Neural cell (in vitro differentiated cells): Measurements from ENCODE around the gene FOXO4.

Source experiments
- CTCF ChIP-seq: fragments of 450-650 bp; IDR thresholded peaks from 2 replicates; pipeline ENCODE4 v1.5.1; 2014; ENCODE audit warnings: antibody characterized with exemption, mild to moderate bottlenecking, moderate library complexity; ENCODE audit not compliant: poor library complexity, severe bottlenecking
- EP300 ChIP-seq: fragments of 450-650 bp; conservative IDR thresholded peaks from 2 replicates; pipeline ENCODE4 v1.6.1; 2014; ENCODE audit warnings: antibody characterized with exemption, mild to moderate bottlenecking, moderate library complexity; ENCODE audit not compliant: poor library complexity, severe bottlenecking
- EZH2 ChIP-seq: fragments of 200-600, 300-800 bp; shearing (Covaris generic), sonication (generic); IDR thresholded peaks from 2 replicates; pipeline ENCODE4 v1.6.1; 2014; ENCODE audit warnings: antibody characterized with exemption, low read length, borderline replicate concordance, mild to moderate bottlenecking; ENCODE audit not compliant: insufficient read depth, poor library complexity, severe bottlenecking
- MXI1 ChIP-seq: fragments of 450-650 bp; conservative IDR thresholded peaks from 2 replicates; pipeline ENCODE4 v1.6.1; 2014; ENCODE audit warnings: antibody characterized with exemption, mild to moderate bottlenecking; ENCODE audit not compliant: poor library complexity, severe bottlenecking
- POLR2AphosphoS5 ChIP-seq: IDR thresholded peaks from 2 replicates; pipeline ENCODE4 v1.6.1; 2012
- RAD21 ChIP-seq: fragments of 450-650 bp; conservative IDR thresholded peaks from 2 replicates; pipeline ENCODE4 v1.6.1; 2014; ENCODE audit warnings: antibody characterized with exemption, mild to moderate bottlenecking, moderate library complexity
- REST ChIP-seq: IDR thresholded peaks from 2 replicates; pipeline ENCODE4 v1.6.1; 2012; ENCODE audit warnings: borderline replicate concordance
- SMC3 ChIP-seq: fragments of 450-650 bp; conservative IDR thresholded peaks from 2 replicates; pipeline ENCODE4 v1.6.1; 2014; ENCODE audit warnings: antibody characterized with exemption, mild to moderate bottlenecking, moderate library complexity; ENCODE audit not compliant: poor library complexity
- TAF1 ChIP-seq: IDR thresholded peaks from 2 replicates; pipeline ENCODE4 v1.6.1; 2012; ENCODE audit warnings: low read depth

DNA sequence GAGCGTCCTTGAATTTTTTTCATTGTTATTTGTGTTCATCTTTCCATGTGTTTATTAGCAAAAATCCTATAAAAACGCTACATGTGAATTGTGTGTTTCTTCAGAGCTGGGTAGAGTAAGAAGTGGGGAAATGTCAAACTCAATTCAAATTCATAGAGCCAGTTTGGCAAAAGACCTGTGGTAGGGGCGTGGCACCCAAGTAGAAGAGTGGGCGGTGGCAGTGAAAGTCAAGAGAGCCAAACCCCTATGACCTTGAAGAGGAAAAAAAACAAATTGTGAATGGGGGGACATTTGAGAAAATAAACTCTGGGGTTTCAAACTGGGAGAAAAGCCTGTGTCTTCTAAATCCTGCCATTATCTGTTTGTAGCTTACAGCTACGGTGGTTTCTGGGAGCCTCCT, 4.4 kb upstream of the FOXO4 start:
- TF ChIP-seq CTCF, result no peak
- no peak for TF ChIP-seq POLR2AphosphoS5
- no peak for TF ChIP-seq EZH2
- no peak for TF ChIP-seq MXI1
- no peak for TF ChIP-seq SMC3
- TF ChIP-seq REST, result no peak
- no peak for TF ChIP-seq EP300
- TF ChIP-seq TAF1, result no peak
- TF ChIP-seq RAD21, result no peak
